HUES48 (cell line): ENCODE results near the gene QKI.

Source experiments
- H3K27ac ChIP-seq: one replicate; pipeline ENCODE4 v1.7.0; 2013; ENCODE audit warnings: low read depth, low read length, inconsistent platforms
- H3K27me3 ChIP-seq: 2 replicates; pipeline ENCODE4 v1.6.1; 2013; ENCODE audit warnings: mild to moderate bottlenecking, low read length; ENCODE audit not compliant: control insufficient read depth, insufficient read depth
- H3K36me3 ChIP-seq: 2 replicates; pipeline ENCODE4 v1.6.1; 2013; ENCODE audit warnings: low read length; ENCODE audit not compliant: control insufficient read depth, insufficient read depth
- H3K4me1 ChIP-seq: 2 replicates; pipeline ENCODE4 v1.6.1; 2013; ENCODE audit warnings: mild to moderate bottlenecking, low read length; ENCODE audit not compliant: control insufficient read depth, insufficient read depth
- H3K4me3 ChIP-seq: 2 replicates; pipeline ENCODE4 v1.5.1; 2013; ENCODE audit warnings: mild to moderate bottlenecking, low read depth, low read length
- H3K9ac ChIP-seq: 2 replicates; pipeline ENCODE4 v1.6.1; 2013; ENCODE audit warnings: mild to moderate bottlenecking, low read depth, low read length, moderate library complexity
- H3K9me3 ChIP-seq: 2 replicates; pipeline ENCODE4 v1.6.1; 2013; ENCODE audit warnings: low read length; ENCODE audit not compliant: control insufficient read depth, insufficient read depth

Gene QKI

GRCh38 chr6:163391985-163392384 is 22.5 kb upstream of the QKI start:
- no peaks in the 10 kb centered on the region for H3K36me3 ChIP-seq
- H3K4me3 ChIP-seq, result no peak overlapping the region
- H3K4me1 ChIP-seq, result peaks cover 12% of the 10 kb centered on the region
- no peak overlapping the region for H3K27ac ChIP-seq
- H3K9ac ChIP-seq, result no peak overlapping the region
- H3K9me3 ChIP-seq, result no peaks in the 10 kb centered on the region
- no peaks in the 10 kb centered on the region for H3K27me3 ChIP-seq

- Histone ChIP-seq H3K36me3 (no peaks in the 10 kb centered on the region), H3K9ac (no peak overlapping the region), H3K4me3 (no peak overlapping the region), H3K27me3 (no peaks in the 10 kb centered on the region), H3K27ac (no peak overlapping the region), H3K9me3 (no peaks in the 10 kb centered on the region), H3K4me1 (peaks cover 17% of the 10 kb centered on the region)
These were observed 22.0 kb upstream of the QKI start for GRCh38 chr6:163392533-163392932.

- Histone ChIP-seq H3K9me3 (no peaks in the 10 kb centered on the region), H3K27ac (no peak overlapping the region), H3K4me3 (no peak overlapping the region), H3K4me1 (peaks cover 20% of the 10 kb centered on the region), H3K36me3 (no peaks in the 10 kb centered on the region), H3K9ac (no peak overlapping the region), H3K27me3 (no peaks in the 10 kb centered on the region)
These were observed 20.6 kb upstream of the QKI start for GRCh38 chr6:163393923-163394322.

GRCh38 chr6:163394659-163395058 is 19.9 kb upstream of the QKI start:
- H3K36me3 ChIP-seq, result no peaks in the 10 kb centered on the region
- no peak overlapping the region for H3K9ac ChIP-seq
- no peak overlapping the region for H3K27ac ChIP-seq
- no peak overlapping the region for H3K4me3 ChIP-seq
- no peaks in the 10 kb centered on the region for H3K27me3 ChIP-seq
- no peaks in the 10 kb centered on the region for H3K9me3 ChIP-seq
- H3K4me1 ChIP-seq, result peaks cover 20% of the 10 kb centered on the region

GRCh38 chr6:163395122-163395830 is 19.2 kb upstream of the QKI start:
- H3K27me3 ChIP-seq, result no peaks in the 10 kb centered on the region
- H3K36me3 ChIP-seq, result no peaks in the 10 kb centered on the region
- no peak overlapping the region for H3K27ac ChIP-seq
- H3K9me3 ChIP-seq, result no peaks in the 10 kb centered on the region
- H3K9ac ChIP-seq, result no peak overlapping the region
- H3K4me3 ChIP-seq, result no peak overlapping the region
- H3K4me1 ChIP-seq, result peaks cover 20% of the 10 kb centered on the region

GRCh38 chr6:163395831-163396185 is 18.7 kb upstream of the QKI start:
- Histone ChIP-seq H3K36me3 (no peaks in the 10 kb centered on the region), H3K4me1 (peaks cover 22% of the 10 kb centered on the region), H3K27me3 (no peaks in the 10 kb centered on the region), H3K4me3 (no peak overlapping the region), H3K9me3 (no peaks in the 10 kb centered on the region), H3K9ac (no peak overlapping the region), H3K27ac (no peak overlapping the region)

- no peak overlapping the region for H3K9ac ChIP-seq
These were observed 17.2 kb upstream of the QKI start for GRCh38 chr6:163397326-163397725.

GRCh38 chr6:163398115-163398514 is 16.4 kb upstream of the QKI start:
- H3K36me3 ChIP-seq, result no peaks in the 10 kb centered on the region
- no peak overlapping the region for H3K9ac ChIP-seq
- no peak overlapping the region for H3K27ac ChIP-seq
- no peak overlapping the region for H3K4me3 ChIP-seq
- H3K4me1 ChIP-seq, result peaks cover 24% of the 10 kb centered on the region
- no peaks in the 10 kb centered on the region for H3K27me3 ChIP-seq
- no peaks in the 10 kb centered on the region for H3K9me3 ChIP-seq

More at GRCh38 chr6:163397326-163397725, 17.2 kb upstream of the QKI start:
- Histone ChIP-seq H3K27ac (no peak overlapping the region), H3K9me3 (no peaks in the 10 kb centered on the region), H3K4me3 (peak overlapping the region; percentile 4), H3K4me1 (peaks cover 27% of the 10 kb centered on the region), H3K36me3 (no peaks in the 10 kb centered on the region), H3K27me3 (no peaks in the 10 kb centered on the region)

- peaks cover 24% of the 10 kb centered on the region for H3K4me1 ChIP-seq
- H3K4me3 ChIP-seq, result no peak overlapping the region
- H3K27ac ChIP-seq, result no peak overlapping the region
- no peaks in the 10 kb centered on the region for H3K36me3 ChIP-seq
- no peaks in the 10 kb centered on the region for H3K27me3 ChIP-seq
- H3K9me3 ChIP-seq, result no peaks in the 10 kb centered on the region
- H3K9ac ChIP-seq, result no peak overlapping the region
These were observed 15.7 kb upstream of the QKI start for GRCh38 chr6:163398815-163399214.

GRCh38 chr6:163400509-163400908 is 14.0 kb upstream of the QKI start:
- Histone ChIP-seq H3K27ac (no peak overlapping the region), H3K4me1 (peaks cover 28% of the 10 kb centered on the region), H3K4me3 (no peak overlapping the region), H3K36me3 (no peaks in the 10 kb centered on the region), H3K27me3 (no peaks in the 10 kb centered on the region), H3K9ac (no peak overlapping the region), H3K9me3 (no peaks in the 10 kb centered on the region)

- Histone ChIP-seq H3K9me3 (no peaks in the 10 kb centered on the region), H3K4me1 (peaks cover 30% of the 10 kb centered on the region), H3K9ac (no peak overlapping the region), H3K36me3 (no peaks in the 10 kb centered on the region), H3K4me3 (no peak overlapping the region), H3K27ac (no peak overlapping the region), H3K27me3 (no peaks in the 10 kb centered on the region)
These were observed 13.3 kb upstream of the QKI start for GRCh38 chr6:163401039-163401885.
